Cardiac muscle cell (in vitro differentiated cells and primary cell): ENCODE results near the gene MYCBPAP. TPM values are rescaled to one million over a fixed set of nuclear protein-coding genes. Genes with fewer than 3 reads are reported as not detected.

ENCODE experiments used
- DNase-seq, 2 donors: peaks; one replicate each; pipeline versions ENCODE4 v3.0.0 to v3.0.0-alpha.2; 2010 to 2017; ENCODE audit warnings: low read depth in 1 of 2, low spot score in 1 of 2
- H3K27ac ChIP-seq: fragments of 200-600 bp; sonication (generic); 2 replicates; pipeline ENCODE4 v1.5.1; 2016
- H3K27me3 ChIP-seq: fragments of 200-600 bp; sonication (generic); 2 replicates; pipeline ENCODE4 v1.6.0; 2016; ENCODE audit warnings: control low read depth
- H3K36me3 ChIP-seq: fragments of 200-600 bp; sonication (generic); 2 replicates; pipeline ENCODE4 v1.5.1; 2016; ENCODE audit warnings: control low read depth
- H3K4me1 ChIP-seq: fragments of 200-600 bp; sonication (generic); 2 replicates; pipeline ENCODE4 v1.8.1; 2017; ENCODE audit warnings: low read depth, mild to moderate bottlenecking, mixed run types
- H3K4me3 ChIP-seq: fragments of 200-600 bp; sonication (generic); 2 replicates; pipeline ENCODE4 v1.5.1; 2016; ENCODE audit warnings: mild to moderate bottlenecking
- H3K9me3 ChIP-seq: fragments of 200-600 bp; sonication (generic); 2 replicates; pipeline ENCODE4 v1.5.1; 2017; ENCODE audit warnings: low read depth, mild to moderate bottlenecking, control low read depth
- polyA plus RNA-seq: library from polyadenylated mRNA; unstranded; fragments of >200 nt; fragmentation: Nextera tagmentation; extraction: Ambion mirVana; gene quantifications from 2 replicates; pipeline ENCODE4 v1.2.1, GENCODE V29; 2016
- total RNA-seq: library from RNA; depleted of rRNA; stranded (reverse); fragments of >200 nt; gene quantifications from 2 replicates; pipeline ENCODE4 v1.2.3, GENCODE V29; 2016
- TF ChIP-seq, protein P1 (sequence below): IDR thresholded peaks from 2 replicates; pipeline ENCODE4 v1.5.1; 2012; ENCODE audit warnings: low read depth, mild to moderate bottlenecking, low read length

Gene MYCBPAP
- total and polyA plus RNA-seq, 2 experiments from 2014 or later = 1.2 to 3.2 TPM

DNA sequence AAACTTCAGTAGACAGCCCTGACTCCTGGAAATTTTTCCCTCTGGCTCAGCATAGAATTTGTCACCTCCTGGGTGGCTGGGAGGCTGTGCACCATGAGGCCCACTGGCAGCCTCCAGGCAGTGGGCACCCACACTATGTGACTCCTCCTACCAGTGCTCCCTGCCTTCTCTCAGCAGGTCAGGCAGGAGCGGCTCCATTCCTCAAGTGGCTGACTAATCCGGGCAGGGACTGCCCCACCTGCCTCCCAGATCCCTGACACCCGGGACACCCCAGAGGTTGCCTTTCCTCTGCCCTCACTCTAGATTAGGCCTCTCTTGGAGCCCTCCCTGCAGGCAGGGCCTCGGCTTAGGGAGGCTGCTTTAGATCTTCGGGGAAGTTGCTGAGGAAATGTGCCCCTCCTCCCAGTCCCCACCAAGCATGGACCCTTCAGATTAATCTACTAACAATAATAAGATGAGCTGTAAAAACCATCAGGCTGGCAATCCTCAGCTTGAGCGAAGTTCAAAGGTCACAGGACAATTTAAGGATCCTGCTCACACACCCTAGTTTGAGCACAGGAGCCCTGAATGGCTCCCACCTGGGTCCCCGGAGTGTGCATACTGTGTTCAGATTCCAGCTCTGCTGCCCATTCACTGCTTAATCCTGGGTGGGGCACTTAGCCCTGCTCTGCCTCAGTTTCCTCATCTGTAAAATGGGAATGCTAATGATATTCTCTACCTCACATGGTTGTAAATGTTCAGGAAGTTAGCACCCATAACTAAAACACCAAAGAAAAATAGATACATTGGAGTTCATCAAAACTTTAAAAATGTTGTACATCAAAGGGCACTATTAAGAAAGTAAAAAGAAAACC is 10.0 kb upstream of the MYCBPAP start:
- Histone ChIP-seq H3K27me3 (no peaks in the 10 kb centered on the region), H3K4me1 (no peaks in the 10 kb centered on the region), H3K4me3 (no peak overlapping the region), H3K9me3 (no peaks in the 10 kb centered on the region), H3K36me3 (no peaks in the 10 kb centered on the region), H3K27ac (no peak overlapping the region)
- DNase-seq = no peak
- TF ChIP-seq, protein P1, sequence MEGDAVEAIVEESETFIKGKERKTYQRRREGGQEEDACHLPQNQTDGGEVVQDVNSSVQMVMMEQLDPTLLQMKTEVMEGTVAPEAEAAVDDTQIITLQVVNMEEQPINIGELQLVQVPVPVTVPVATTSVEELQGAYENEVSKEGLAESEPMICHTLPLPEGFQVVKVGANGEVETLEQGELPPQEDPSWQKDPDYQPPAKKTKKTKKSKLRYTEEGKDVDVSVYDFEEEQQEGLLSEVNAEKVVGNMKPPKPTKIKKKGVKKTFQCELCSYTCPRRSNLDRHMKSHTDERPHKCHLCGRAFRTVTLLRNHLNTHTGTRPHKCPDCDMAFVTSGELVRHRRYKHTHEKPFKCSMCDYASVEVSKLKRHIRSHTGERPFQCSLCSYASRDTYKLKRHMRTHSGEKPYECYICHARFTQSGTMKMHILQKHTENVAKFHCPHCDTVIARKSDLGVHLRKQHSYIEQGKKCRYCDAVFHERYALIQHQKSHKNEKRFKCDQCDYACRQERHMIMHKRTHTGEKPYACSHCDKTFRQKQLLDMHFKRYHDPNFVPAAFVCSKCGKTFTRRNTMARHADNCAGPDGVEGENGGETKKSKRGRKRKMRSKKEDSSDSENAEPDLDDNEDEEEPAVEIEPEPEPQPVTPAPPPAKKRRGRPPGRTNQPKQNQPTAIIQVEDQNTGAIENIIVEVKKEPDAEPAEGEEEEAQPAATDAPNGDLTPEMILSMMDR = no peak

DNA sequence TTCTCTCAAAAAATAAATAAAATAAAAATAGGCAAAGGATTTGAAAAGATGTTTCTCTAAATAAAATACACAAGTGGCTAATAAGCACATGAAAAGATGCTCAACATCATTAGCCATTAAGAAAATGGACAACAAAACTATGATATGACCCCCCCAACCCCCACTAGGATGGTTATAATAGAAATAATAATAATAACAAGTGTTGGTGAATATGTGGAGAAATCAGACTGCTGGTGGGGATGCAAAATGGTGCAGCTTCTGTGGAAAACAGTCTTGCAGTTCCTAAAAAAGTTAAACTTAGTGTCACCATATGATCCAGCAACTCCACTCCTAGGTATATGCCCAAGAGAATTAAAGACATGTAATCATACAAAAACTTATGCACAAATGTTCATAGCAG is 9.0 kb upstream of the MYCBPAP start:
- H3K36me3 ChIP-seq = no peaks in the 10 kb centered on the region
- H3K27me3 ChIP-seq = no peaks in the 10 kb centered on the region
- H3K4me3 ChIP-seq = no peak overlapping the region
- H3K27ac ChIP-seq = no peak overlapping the region
- no peaks in the 10 kb centered on the region for H3K9me3 ChIP-seq
- TF ChIP-seq, protein P1 = no peak
- DNase-seq = no peak
- no peaks in the 10 kb centered on the region for H3K4me1 ChIP-seq

DNA sequence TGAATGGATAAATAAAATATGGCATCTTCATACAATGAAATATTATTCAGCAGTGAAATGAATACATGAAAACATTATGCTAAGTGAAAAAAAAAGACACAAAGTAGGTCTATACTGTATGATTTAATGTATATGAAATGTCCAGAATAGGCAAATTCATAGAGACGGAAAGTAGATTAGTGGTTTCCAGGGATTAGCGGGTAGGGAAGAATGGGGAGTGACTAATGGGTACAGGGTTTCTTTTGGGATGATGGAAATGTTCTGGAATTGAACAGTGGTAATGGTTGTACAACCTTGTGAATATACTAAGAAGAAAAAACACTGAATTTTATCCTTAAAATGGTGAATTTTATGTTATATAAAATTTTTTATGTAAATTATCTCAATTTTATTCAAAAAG is 8.5 kb upstream of the MYCBPAP start:
- Histone ChIP-seq H3K4me1 (no peaks in the 10 kb centered on the region), H3K4me3 (no peak overlapping the region), H3K9me3 (no peaks in the 10 kb centered on the region), H3K27me3 (no peaks in the 10 kb centered on the region), H3K36me3 (no peaks in the 10 kb centered on the region), H3K27ac (no peak overlapping the region)
- no peak for DNase-seq
- TF ChIP-seq, protein P1 = no peak

DNA sequence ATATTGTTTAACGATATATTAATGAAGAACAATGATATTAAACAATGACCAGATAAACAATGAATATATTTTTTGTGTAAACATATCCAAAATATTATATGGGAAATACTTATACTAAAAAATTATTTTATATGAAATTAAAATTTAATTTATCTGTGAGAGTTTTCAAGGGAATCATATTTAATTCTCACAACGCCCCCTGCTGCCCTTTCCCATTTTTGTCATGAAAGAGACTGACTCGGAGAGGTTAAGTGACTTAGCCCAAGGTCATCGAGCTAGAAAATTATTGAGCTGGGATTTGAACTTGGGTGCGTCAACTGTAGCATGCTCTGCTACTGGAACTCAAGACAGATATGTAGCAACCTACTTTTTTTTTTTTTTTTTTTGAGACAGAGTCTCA is 7.2 kb upstream of the MYCBPAP start:
- Histone ChIP-seq H3K36me3 (no peaks in the 10 kb centered on the region), H3K27me3 (no peaks in the 10 kb centered on the region), H3K4me1 (no peaks in the 10 kb centered on the region), H3K9me3 (no peaks in the 10 kb centered on the region), H3K27ac (no peak overlapping the region), H3K4me3 (no peak overlapping the region)
- TF ChIP-seq, protein P1 = peak; percentile 47
- DNase-seq = peak; percentile 31 to 57

GRCh38 chr17:50502301-50502990 is 5.8 kb upstream of the MYCBPAP start:
- Histone ChIP-seq H3K4me3 (no peak overlapping the region), H3K9me3 (no peaks in the 10 kb centered on the region), H3K27ac (no peak overlapping the region), H3K27me3 (no peaks in the 10 kb centered on the region), H3K4me1 (no peaks in the 10 kb centered on the region), H3K36me3 (no peaks in the 10 kb centered on the region)
- DNase-seq = no peak
- TF ChIP-seq, protein P1 = no peak
